Mesodermal cell (in vitro differentiated cells): ENCODE data around the gene KBTBD2.
"Not testable (repeated sequence)": the region's sequence is repeated elsewhere in the genome, so short reads cannot be mapped to it uniquely, and the experiment has no call there.

Source experiments
- H3K27ac ChIP-seq: 2 replicates; pipeline ENCODE4 v1.7.0; 2013; ENCODE audit warnings: mild to moderate bottlenecking, low read depth, low read length, moderate library complexity; ENCODE audit not compliant: severe bottlenecking
- H3K36me3 ChIP-seq: 2 replicates; pipeline ENCODE4 v1.7.1; 2013; ENCODE audit warnings: mild to moderate bottlenecking, low read length, moderate library complexity; ENCODE audit not compliant: control insufficient read depth, insufficient read depth
- H3K4me1 ChIP-seq: one replicate; pipeline ENCODE4 v1.7.1; 2013; ENCODE audit warnings: mild to moderate bottlenecking, low read length; ENCODE audit not compliant: insufficient read depth, control insufficient read depth, poor library complexity, severe bottlenecking
- H3K4me3 ChIP-seq: 2 replicates; pipeline ENCODE4 v1.7.0; 2013; ENCODE audit warnings: low read length, control low read depth, mild to moderate bottlenecking; ENCODE audit not compliant: insufficient read depth, poor library complexity, severe bottlenecking; ENCODE audit errors: extremely low read depth
- H3K9me3 ChIP-seq: 2 replicates; pipeline ENCODE4 v1.7.1; 2013; ENCODE audit warnings: mild to moderate bottlenecking, low read length, moderate library complexity; ENCODE audit not compliant: control insufficient read depth
- WGBS, 2 experiments: methylation state at CpG; one replicate each; pipeline ENCODE4 v1.1.5; 2013; ENCODE audit warnings: missing lambda C conversion rate in 2 of 2; ENCODE audit not compliant: insufficient coverage in 2 of 2; 5-methylcytosine and 5-hydroxymethylcytosine counted together

KBTBD2 gene

GRCh38 chr7:32916006-32916405, 24.4 kb upstream of the KBTBD2 start:
- H3K4me1 ChIP-seq = no peaks in the 10 kb centered on the region
- no peak overlapping the region for H3K27ac ChIP-seq
- WGBS, 2 experiments = 90% methylated on average over 3 of the region's 3 CpGs
- peaks cover 62% of the 10 kb centered on the region for H3K36me3 ChIP-seq
- no peak overlapping the region for H3K4me3 ChIP-seq
- H3K9me3 ChIP-seq = no peaks in the 10 kb centered on the region

- H3K36me3 ChIP-seq = peaks cover 53% of the 10 kb centered on the region
- 97% methylated on average over 3 to 5 of the region's 5 CpGs for WGBS, 2 experiments
- no peak overlapping the region for H3K4me3 ChIP-seq
- H3K9me3 ChIP-seq = no peaks in the 10 kb centered on the region
- no peaks in the 10 kb centered on the region for H3K4me1 ChIP-seq
- no peak overlapping the region for H3K27ac ChIP-seq
Measured at GRCh38 chr7:32915041-32915536, 23.5 kb upstream of the KBTBD2 start.

GRCh38 chr7:32914184-32914583, 22.6 kb upstream of the KBTBD2 start:
- H3K4me3 ChIP-seq = no peak overlapping the region
- no peaks in the 10 kb centered on the region for H3K4me1 ChIP-seq
- no peaks in the 10 kb centered on the region for H3K9me3 ChIP-seq
- peaks cover 47% of the 10 kb centered on the region for H3K36me3 ChIP-seq
- H3K27ac ChIP-seq = no peak overlapping the region
- 90 to 100% methylated on average over 1 of the region's 1 CpG for WGBS, 2 experiments

- Histone ChIP-seq H3K27ac (no peak overlapping the region), H3K4me3 (no peak overlapping the region), H3K4me1 (no peaks in the 10 kb centered on the region), H3K36me3 (peaks cover 15% of the 10 kb centered on the region), H3K9me3 (no peaks in the 10 kb centered on the region)
- WGBS, 2 experiments = 86 to 88% methylated on average over 1 of the region's 1 CpG
Measured at GRCh38 chr7:32910195-32910594, 18.6 kb upstream of the KBTBD2 start.

- Histone ChIP-seq H3K27ac (no peak overlapping the region), H3K9me3 (no peaks in the 10 kb centered on the region), H3K36me3 (no peaks in the 10 kb centered on the region), H3K4me1 (no peaks in the 10 kb centered on the region), H3K4me3 (no peak overlapping the region)
- WGBS, 2 experiments = 66 to 68% methylated on average over 9 to 11 of the region's 12 CpGs
Measured at GRCh38 chr7:32905175-32905662, 13.7 kb upstream of the KBTBD2 start.

- no peak overlapping the region for H3K27ac ChIP-seq
- H3K9me3 ChIP-seq = no peaks in the 10 kb centered on the region
- H3K36me3 ChIP-seq = no peaks in the 10 kb centered on the region
- H3K4me3 ChIP-seq = no peak overlapping the region
- no peaks in the 10 kb centered on the region for H3K4me1 ChIP-seq
- 88 to 93% methylated on average over 4 to 6 of the region's 7 CpGs for WGBS, 2 experiments
Measured at GRCh38 chr7:32901629-32902028, 10.1 kb upstream of the KBTBD2 start.

GRCh38 chr7:32900433-32900995, 9.0 kb upstream of the KBTBD2 start:
- WGBS, 2 experiments = 83% methylated on average over 1 of the region's 4 CpGs; no CpG with 5 or more reads in 1 of the 2 experiments
- Histone ChIP-seq H3K4me3 (no peak overlapping the region), H3K36me3 (no peaks in the 10 kb centered on the region), H3K9me3 (no peaks in the 10 kb centered on the region), H3K27ac (no peak overlapping the region), H3K4me1 (no peaks in the 10 kb centered on the region)

GRCh38 chr7:32897376-32897775, 5.8 kb upstream of the KBTBD2 start:
- not testable (repeated sequence) for H3K27ac ChIP-seq, H3K36me3 ChIP-seq, H3K9me3 ChIP-seq, H3K4me3 ChIP-seq
- WGBS, 2 experiments = 83 to 98% methylated on average over 3 of the region's 6 CpGs
- peaks cover 11% of the 10 kb centered on the region for H3K4me1 ChIP-seq

- no peak overlapping the region for H3K27ac ChIP-seq
- WGBS, 2 experiments = 90 to 95% methylated on average over 3 to 5 of the region's 6 CpGs
Measured at GRCh38 chr7:32896564-32897347, 5.2 kb upstream of the KBTBD2 start.

GRCh38 chr7:32894171-32894570, 2.6 kb upstream of the KBTBD2 start:
- no peaks in the 10 kb centered on the region for H3K36me3 ChIP-seq
- H3K27ac ChIP-seq = no peak overlapping the region
- no peak overlapping the region for H3K4me3 ChIP-seq
- H3K9me3 ChIP-seq = no peaks in the 10 kb centered on the region
- WGBS, 2 experiments = 95% methylated on average over 3 of the region's 4 CpGs
- H3K4me1 ChIP-seq = peaks cover 16% of the 10 kb centered on the region

More at GRCh38 chr7:32896564-32897347, 5.2 kb upstream of the KBTBD2 start:
- Histone ChIP-seq H3K4me3 (no peak overlapping the region), H3K9me3 (no peaks in the 10 kb centered on the region), H3K4me1 (peaks cover 11% of the 10 kb centered on the region), H3K36me3 (no peaks in the 10 kb centered on the region)

- no peak overlapping the region for H3K4me3 ChIP-seq
- peaks cover 20% of the 10 kb centered on the region for H3K4me1 ChIP-seq
- no peaks in the 10 kb centered on the region for H3K9me3 ChIP-seq
- H3K27ac ChIP-seq = no peak overlapping the region
- H3K36me3 ChIP-seq = no peaks in the 10 kb centered on the region
- WGBS, 2 experiments = 100% methylated on average over 1 to 3 of the region's 3 CpGs
Measured at GRCh38 chr7:32893722-32894121, 2.2 kb upstream of the KBTBD2 start.
